Measurements from ENCODE around the gene PLA2G7.

Gene PLA2G7

DNA sequence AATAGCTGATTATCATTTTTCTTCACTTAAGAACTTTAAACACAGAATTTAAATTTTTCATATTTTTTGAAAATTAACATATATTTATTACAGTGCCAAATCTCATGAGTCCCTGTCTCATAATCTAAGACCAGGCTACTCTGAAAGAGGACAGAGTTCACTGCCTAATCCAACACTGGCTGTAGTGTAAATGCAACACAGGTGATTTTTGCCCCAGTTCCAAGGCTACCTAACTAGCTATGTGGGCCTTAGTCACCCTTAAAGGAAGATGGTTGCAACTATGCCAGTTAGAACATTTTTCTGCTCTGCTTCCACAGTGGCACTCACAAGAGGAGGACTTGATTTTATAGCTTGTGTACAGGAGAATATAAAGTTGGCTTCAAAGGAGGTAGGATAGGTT lies 77.5 kb downstream of the PLA2G7 start:
- H3K36me3 ChIP-seq (ENCODE audit: control insufficient read depth, insufficient read depth, low read length) = no peaks in the 10 kb centered on the region
- H3K4me3 ChIP-seq (replicated peaks; ENCODE audit: low read depth, low read length) = no peak overlapping the region
- DNase-seq (ENCODE audit: extremely low read depth, insufficient read length) = no peak
- TF ChIP-seq, protein P1, sequence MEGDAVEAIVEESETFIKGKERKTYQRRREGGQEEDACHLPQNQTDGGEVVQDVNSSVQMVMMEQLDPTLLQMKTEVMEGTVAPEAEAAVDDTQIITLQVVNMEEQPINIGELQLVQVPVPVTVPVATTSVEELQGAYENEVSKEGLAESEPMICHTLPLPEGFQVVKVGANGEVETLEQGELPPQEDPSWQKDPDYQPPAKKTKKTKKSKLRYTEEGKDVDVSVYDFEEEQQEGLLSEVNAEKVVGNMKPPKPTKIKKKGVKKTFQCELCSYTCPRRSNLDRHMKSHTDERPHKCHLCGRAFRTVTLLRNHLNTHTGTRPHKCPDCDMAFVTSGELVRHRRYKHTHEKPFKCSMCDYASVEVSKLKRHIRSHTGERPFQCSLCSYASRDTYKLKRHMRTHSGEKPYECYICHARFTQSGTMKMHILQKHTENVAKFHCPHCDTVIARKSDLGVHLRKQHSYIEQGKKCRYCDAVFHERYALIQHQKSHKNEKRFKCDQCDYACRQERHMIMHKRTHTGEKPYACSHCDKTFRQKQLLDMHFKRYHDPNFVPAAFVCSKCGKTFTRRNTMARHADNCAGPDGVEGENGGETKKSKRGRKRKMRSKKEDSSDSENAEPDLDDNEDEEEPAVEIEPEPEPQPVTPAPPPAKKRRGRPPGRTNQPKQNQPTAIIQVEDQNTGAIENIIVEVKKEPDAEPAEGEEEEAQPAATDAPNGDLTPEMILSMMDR (IDR thresholded peaks at IDR 0.05; ENCODE audit: insufficient read depth, low read length, poor library complexity, severe bottlenecking) = no peak
- peaks cover 2% of the 10 kb centered on the region for H3K27me3 ChIP-seq (replicated peaks; ENCODE audit: control insufficient read depth, insufficient read depth, low read length)

DNA sequence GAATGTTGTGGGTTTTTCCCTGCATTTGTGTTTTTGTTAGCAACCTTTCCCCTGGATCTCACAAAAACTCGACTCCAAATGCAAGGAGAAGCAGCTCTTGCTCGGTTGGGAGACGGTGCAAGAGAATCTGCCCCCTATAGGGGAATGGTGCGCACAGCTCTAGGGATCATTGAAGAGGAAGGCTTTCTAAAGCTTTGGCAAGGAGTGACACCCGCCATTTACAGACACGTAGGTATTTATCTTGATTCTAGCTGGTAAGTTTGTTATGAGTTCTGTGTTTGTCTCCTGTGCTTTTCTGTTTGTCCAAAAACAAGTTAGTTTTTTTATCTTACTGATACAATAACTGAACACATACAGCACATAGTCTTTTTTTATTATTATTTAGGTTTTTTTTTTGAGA lies 79.4 kb downstream of the PLA2G7 start:
- TF ChIP-seq, protein P1 (IDR thresholded peaks at IDR 0.05; ENCODE audit: insufficient read depth, low read length, poor library complexity, severe bottlenecking) = peak; percentile 17
- H3K4me3 ChIP-seq (replicated peaks; ENCODE audit: low read depth, low read length) = no peak overlapping the region
- DNase-seq (ENCODE audit: extremely low read depth, insufficient read length) = no peak
- no peaks in the 10 kb centered on the region for H3K36me3 ChIP-seq (ENCODE audit: control insufficient read depth, insufficient read depth, low read length)
- peaks cover 2% of the 10 kb centered on the region for H3K27me3 ChIP-seq (replicated peaks; ENCODE audit: control insufficient read depth, insufficient read depth, low read length)

All from GM06990 (cell line).